ENCODE measurements around the gene CADM2.

The CADM2 gene

DNA sequence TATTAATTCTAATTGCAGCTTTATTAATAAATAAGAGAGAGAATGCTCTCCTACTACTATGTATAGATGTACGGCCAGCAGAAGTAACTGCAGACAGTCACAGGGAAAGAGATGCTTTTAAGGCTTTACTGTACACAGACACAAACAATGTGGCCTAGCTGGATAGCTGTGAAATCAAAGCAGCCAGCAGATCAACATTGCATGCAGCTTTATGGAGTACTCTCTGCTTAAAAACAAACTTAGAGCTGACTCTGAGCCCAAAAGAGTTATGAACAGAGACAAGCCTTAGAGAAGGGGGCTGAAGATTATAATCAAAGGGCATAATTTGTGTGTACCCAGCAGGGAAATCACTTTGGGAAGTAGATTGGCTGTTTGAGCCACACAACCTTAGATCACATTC is 47.2 kb downstream of the CADM2 start:
- no peak for TF ChIP-seq CTCF (IDR thresholded peaks at IDR 0.05)

- no peak for TF ChIP-seq CTCF (IDR thresholded peaks at IDR 0.05)
Measured at GRCh38 chr3:85007195-85008094, 48.7 kb downstream of the CADM2 start.

- TF ChIP-seq CTCF (IDR thresholded peaks at IDR 0.05): no peak
Measured at GRCh38 chr3:85020828-85021227, 62.0 kb downstream of the CADM2 start.

- no peak for TF ChIP-seq CTCF (IDR thresholded peaks at IDR 0.05)
Measured at GRCh38 chr3:85030052-85030451, 71.3 kb downstream of the CADM2 start.

DNA sequence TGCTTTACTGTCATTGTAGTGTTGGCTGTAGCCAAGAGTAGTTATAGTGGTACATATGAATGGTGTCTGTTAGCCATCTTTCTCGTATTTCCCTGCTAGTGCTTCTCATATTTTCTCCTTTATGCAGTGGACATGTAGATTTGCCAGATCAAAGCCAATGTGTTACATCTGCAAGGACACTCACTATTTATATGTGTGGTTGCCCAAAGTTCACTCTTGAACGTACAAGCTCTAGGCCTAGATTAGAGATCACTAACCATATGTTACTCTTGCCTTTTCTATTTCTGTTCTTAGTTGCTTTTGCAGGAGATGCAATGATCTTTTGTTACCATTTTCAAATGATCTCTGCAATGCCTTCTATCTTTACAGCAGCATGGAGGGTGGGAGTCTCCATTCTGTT is 78.4 kb downstream of the CADM2 start:
- TF ChIP-seq CTCF (IDR thresholded peaks at IDR 0.05): no peak

DNA sequence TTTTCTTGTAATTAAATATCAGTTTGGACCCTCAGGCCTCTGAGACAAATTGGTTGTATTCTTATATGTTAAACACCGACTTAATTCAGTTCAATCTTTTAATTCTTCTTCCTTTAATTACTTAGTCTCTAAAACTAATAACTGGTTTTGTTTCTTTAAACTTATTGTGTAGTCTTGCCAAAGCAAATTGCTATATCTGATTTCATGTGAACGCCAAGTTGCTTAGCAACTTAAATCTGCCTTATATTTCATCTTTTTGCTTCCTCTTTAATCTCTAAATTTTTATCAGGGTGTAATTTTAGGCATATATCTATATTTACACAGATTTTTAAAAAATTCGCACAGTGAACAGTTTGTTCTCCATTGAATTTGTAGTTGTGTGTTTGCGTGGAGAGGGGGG is 82.2 kb downstream of the CADM2 start:
- no peak for TF ChIP-seq CTCF (IDR thresholded peaks at IDR 0.05)

GRCh38 chr3:85041562-85042055 is 82.8 kb downstream of the CADM2 start:
- TF ChIP-seq CTCF (IDR thresholded peaks at IDR 0.05): no peak

All from LNCAP (cell line).